GDM1 (cell line): ENCODE measurements around the gene COPS3.
"Not testable (repeated sequence)": the region's sequence is repeated elsewhere in the genome, so short reads cannot be mapped to it uniquely, and the experiment has no call there.

Source experiments
- DNase-seq: peaks from one replicate; lab custom pipeline; 2025; lab: John Stamatoyannopoulos, UW

Gene COPS3

DNA sequence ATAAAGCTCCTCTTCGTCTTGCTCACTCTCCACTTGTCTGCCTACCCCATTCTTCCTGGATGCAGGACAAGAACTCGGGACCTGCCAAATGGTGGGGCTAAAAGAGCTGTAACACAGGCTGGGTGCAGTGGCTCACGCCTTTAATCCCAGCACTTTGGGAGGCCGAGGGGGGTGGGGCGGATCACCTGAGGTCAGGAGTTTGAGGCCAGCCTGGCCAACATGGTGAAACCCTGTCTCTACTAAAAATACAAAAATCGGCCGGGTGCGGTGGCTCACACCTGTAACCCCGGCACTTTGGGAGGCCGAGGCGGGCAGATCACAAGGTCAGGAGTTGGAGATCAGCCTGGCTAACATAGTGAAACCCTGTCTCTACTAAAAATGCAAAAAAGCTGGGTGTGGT lies 20.6 kb upstream of the COPS3 start:
- not testable (repeated sequence) for DNase-seq

DNA sequence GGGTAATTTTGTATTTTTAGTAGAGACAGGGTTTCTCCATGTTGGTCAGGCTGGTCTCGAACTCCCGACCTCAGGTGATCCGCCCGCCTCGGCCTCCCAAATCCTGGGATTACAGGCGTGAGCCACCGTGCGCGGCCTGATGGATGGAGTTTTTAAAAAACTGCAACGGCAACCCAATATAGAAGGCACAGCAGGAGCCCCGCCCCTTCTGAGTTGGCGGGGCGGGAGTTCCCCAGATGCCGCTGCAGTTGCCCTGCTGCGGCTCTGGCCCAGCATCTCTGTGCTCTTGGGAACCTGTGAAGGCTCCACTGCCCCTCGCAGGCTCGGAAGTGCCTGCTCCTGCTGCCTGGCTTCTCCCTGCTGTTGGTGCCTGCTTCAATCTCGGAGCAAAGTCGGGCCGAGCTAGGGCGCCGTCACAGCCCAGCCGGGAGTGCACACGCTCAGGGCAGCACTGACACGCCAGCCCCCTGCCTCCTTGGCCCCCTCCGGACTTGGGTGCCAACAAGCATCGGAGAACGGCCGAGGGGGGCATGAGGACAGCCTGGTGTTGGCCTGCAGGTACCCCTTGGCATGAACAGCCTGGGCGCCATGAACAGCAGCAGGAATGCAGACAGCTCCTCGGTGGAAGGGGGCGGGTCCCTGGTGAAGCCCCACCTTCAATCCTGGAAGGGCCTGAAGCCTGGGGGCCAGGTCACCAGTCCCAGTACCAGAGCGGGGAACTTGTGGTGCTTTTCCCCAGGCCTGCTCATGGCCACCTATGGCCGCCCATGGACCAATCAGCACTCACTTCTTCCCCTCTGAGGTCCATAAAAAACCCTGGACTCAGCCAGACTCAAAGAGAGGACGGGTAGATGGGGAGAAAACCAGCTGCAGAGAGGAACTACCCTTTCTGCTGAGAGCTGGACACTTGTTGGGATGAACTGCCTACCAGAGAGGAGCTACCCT lies 19.9 kb upstream of the COPS3 start:
- no peak for DNase-seq

DNA sequence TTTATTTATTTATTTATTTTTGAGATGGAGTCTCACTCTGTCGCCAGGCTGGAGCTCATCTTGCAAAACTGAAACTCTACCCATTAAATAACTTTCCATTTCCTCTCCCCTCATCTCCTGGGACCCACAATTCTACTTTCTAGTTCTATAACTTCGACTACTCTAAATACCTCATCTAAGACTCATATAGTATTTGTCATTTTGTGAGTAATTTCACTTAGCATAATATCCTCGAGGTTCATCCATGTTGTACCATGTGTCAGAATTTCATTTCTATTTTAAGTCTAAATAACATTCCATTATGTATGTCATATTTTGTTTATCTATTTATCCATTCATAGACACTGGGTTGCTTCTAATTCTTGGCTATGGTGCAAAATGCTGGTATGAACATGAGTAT lies 17.1 kb upstream of the COPS3 start:
- DNase-seq = no peak

DNA sequence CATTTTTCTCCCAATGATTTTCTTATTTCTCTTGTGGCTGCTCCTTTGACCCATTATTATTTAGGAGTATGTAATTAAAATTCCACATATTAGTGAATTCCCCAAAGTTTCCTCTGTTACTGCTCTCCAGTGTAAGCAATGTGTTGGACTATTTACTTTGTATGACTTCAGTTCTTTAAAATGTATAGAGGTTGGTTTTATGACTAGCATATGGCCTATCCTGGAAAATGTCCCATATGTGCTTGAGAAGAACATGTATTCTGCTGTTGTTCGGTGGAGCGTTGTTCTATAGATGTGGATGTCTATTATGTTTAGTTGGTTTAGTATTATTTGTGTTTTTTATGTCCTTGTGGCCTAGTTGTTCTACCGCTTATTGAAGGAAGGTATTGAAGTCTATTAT lies 16.2 kb upstream of the COPS3 start:
- DNase-seq = no peak

DNA sequence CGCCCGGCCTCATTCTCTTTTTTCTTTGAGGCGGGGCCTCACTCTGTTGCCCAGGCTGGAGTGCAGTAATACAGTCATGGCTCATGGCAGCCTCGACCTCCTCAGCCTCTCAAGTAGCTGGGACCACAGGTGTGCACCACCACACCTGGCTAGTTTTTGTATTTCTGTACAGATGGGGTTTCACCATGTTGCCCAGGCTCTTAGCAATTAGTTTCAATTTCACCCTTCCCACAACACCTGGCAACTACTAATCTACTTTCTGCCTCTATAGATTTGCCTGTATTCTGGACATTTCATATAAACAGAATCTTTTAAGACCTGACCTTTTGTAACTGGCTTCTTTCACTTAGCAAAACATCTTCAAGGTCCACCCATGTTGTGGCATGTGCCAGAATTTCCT lies 14.1 kb upstream of the COPS3 start:
- no peak for DNase-seq

DNA sequence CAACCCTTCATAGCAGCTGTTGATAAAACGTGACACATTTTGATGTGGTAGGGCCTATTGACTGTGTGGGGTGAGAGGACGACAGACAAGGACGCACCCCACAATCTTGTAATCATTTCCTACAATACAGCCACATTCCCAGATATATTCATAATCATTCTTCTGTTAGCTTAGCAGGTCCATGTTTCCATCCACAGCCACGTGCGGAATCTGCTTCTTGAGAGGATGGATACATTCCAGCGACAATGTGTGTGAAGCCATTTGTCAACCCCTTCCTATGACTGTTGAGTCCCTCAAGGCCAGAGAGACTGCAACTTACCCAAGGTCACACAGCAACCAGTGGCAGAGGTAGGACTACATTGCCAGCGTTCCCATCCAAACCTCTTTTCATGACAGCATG lies 8.7 kb upstream of the COPS3 start:
- no peak for DNase-seq

DNA sequence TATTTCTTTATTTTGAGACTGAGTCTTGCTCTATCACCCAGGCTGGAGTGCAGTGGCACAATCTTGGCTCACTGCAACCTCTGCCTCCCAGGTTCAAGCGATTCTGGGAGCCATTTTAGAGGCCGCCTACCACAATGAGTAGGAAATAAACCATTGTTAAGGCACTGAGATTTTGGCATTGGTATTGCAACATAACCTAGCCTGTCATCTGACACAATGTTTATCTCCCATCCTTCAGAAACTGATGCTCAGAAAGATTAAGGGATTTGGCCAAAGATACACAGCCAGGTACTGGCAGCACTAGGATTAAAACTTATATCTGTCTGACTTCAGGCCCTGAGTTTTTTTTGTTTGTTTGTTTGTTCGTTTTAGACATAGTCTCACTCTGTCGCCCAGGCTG lies 8.0 kb upstream of the COPS3 start:
- DNase-seq = no peak

DNA sequence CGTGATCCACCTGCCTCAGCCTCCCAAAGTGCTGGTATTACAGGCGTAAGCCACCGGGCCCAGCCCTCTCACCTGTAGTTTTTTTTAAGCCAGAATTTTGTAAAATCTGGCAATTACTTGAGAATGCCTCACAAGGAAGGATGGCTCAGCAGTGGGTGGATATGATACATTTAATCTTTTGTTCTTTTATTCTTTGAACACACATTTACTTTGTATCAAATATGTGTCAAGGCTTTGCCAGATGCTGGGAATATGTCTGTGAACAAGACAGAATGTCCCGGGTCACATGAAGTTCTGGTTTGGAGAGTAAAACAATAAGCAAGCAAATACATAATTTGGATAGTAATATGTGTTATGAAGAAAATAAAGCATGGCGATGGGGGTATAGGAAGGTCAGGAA lies 4.9 kb upstream of the COPS3 start:
- DNase-seq = no peak

DNA sequence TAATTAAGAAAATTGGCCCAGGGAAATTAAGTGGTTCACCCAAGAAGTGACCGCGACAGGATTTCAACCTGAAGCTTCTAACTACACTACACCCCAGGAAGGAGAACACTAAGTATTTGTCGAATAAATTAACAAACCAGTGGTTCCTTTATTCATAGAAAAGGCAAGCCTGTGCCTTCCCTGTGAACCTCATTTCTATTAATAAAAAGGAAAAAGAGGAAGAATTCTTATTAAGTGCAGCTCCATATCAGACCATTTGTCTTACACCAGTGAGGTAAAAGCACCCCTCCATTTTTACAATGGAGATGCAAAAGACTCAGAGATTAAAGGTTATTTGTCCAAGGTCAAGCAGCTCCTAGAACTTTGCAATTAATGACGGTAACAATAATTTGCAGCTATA lies 1.7 kb downstream of the COPS3 start:
- DNase-seq = no peak

DNA sequence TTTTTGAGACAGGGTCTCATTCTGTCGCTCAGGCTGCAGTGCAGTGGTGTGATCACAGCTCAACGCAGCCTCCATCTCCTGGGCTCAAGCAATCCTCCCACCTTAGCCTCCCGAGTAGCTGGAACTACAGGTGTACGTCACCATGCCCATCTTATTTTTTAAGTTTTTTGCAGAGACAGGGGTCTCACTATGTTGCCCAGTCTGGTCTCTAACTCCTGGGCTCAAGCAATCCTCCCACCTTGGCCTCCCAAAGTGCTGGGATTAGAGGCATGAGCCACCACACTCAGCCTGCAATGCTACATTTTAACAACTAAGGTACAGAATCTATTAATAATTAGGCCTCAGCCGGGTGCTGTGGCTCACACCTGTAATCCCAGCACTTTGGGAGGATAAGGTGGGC lies 3.6 kb downstream of the COPS3 start:
- DNase-seq = not testable (repeated sequence)

DNA sequence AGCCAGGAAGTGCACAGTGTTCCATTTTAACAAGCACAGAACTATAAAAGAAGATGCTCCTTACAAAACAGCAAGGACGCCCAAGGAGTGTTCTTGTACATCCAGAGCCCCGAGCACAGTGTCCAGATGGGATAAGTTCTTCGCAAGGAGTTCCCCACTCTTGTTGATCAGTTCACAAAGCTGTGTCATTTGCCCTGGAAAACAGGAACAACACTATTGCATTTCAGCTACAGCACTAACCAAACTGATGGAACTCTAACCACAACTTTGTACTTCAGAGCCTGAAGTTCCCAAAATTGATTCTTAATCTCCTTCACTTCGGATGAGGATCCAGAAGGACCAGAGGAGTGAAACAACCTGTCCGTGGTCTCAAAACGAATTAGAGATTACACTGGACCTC lies 5.1 kb downstream of the COPS3 start:
- no peak for DNase-seq

DNA sequence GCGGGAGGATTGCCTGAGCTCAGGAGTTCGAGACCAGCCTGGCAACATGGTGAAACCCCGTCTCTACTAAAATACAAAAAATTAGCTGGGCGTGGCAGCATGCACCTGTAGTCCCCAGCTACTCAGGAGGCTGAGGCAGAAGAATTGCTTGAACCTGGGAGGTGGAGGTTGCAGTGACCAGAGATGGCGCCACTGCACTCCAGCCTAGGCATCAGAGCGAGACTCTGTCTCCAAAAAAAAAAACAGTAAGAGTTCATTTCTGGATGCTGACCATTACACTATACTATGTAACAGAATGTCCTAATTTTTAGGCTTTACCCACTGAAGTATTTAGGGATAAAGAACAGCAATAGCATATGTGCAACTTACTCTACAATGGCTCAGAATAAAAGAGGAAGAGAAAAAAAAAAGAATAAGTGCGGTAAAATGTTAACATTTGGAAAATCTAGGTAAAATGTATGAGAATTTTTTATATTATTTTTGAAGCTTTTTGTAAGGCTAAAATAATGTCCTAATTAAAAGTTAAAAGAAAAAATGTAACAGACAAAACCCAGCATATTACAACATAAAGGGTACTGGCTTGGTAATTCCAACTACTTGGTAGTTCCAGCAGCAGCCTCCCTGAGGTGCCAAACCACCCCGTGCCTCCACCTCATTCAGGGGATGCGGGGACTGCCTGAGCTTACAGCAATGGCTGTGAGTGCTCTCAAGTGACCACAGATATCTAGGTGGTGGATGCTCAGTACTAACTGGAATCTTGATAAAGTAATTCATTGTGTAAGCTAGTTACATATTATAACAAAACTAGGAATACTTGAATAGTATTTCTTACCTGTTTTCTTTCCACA lies 10.9 kb downstream of the COPS3 start:
- DNase-seq = no peak

DNA sequence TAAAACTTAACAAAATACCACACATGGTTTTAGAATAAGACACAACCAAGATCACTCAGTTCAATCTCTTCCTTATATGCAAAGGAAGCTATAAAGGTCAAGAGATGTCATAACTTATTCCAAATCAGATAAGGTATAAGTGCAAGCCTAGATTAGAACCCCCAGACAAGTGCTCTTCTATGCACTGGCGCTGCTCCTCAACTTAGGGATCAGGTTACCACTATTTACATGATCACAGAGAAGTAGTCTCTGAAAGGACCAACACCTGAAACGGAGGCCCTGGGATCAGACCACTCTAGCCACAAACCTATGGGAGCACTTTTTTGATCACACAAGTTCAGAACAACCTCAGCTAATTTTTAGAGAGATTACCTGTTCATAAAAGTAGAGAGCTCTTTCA lies 16.6 kb downstream of the COPS3 start:
- no peak for DNase-seq

DNA sequence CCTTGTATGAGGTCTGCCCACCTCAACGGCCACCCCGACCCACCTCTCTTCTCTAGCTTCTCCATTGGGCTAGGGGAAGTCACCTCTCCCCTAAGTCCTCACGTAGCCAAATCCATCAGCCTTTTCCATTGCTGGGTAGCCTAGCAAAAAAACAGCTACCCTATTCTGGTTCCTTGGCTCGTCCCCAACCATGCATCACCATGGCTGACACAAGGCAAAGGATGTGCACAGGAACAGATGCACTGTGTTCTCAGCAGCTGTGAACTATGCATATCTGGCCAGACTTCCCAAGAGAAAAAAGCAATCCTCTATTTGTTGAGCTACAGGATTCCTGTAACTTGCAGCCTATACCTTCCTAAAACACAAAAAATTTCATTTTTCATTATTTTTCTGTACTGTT lies 22.0 kb downstream of the COPS3 start:
- DNase-seq = no peak

DNA sequence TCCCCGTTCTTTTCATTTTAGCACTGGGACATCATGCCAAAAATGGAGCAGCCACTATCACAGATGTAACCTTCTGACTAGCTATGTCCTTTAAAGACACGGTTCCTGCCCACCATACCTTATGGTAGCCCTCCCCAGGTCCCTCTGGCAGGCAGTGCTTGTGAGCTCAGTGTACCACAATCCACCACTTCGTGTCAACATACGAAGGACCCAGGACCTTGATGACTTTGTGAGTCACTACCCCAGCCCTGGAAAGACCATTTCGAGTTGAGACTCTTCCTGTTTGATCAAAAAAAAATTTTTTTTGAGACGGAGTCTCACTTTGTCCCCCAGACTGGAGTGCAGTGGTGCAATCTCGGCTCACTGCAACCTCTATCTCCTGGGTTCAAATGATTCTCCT lies 23.0 kb downstream of the COPS3 start:
- DNase-seq = no peak

DNA sequence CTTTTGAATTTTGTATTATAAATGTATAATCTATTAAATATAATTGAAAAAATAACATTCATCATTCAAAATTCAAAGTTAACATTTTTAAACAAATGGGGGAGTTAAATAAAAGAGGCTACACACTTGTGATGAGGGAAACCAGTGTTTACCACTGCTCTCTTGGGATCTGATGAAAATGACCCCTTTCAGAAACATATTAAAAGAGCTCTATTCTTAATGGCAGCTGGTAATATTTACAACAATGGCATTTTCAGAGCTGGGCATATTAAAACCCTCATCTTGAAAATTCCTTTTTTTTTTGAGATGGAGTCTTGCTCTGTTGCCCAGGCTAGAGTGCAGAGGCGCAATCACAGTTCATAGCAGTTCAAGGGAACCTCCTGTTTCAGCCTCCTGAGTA lies 24.7 kb downstream of the COPS3 start:
- DNase-seq = no peak

DNA sequence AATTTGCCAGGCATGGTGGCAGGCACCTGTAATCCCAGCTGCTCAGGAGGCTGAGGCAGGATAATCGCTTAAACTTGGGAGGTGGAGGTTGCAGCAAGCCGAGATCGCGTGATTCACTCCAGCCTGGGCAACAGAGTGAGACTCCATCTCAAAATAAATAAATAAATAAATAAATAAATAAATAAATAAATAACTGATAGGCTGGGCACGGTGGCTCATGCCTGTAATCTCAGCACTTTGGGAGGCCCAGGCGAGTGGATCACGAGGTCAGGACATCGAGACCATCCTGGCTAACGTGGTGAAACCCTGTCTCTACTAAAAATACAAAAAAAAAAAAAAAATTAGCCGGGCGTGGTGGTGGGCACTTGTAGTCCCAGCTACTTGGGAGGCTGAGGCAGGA lies 25.4 kb downstream of the COPS3 start:
- not testable (repeated sequence) for DNase-seq

DNA sequence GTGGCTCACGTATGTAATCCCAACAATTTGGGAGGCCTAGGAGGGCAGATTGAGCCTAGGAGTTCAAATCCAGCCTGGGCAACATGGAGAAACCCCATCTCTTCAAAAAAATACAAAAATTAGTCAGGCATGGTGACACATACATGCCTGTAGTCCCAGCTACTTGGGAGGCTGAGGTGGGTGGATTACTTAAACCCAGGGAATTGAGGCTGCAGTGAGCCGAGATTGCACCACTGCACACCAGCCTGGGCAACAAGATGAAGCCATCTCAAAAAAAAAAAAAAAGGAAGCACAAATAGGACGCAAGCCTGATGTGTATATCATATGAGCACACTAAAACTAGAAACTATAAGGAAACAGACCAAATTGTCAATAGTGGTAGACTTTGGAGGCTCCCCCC lies 27.0 kb downstream of the COPS3 start:
- no peak for DNase-seq

DNA sequence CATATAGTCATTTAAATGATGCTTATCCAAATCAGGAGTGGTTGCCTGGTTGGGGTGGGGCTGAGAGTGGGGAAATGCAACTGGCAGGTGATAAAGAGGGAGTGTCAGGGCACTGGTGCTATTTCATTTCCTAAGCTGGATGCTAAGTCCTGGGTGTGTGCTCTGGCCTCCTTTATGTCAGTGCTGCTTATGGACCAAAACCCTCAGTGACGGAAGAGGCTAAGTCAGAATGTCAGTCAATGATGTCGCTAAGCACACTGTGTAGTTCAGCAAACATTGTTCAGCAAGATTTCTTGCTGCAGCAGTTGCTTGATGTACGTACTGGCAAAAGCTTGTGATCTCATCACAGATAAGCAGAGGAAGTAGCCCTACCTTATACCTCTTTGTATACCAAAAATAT lies 27.6 kb downstream of the COPS3 start:
- DNase-seq = no peak

DNA sequence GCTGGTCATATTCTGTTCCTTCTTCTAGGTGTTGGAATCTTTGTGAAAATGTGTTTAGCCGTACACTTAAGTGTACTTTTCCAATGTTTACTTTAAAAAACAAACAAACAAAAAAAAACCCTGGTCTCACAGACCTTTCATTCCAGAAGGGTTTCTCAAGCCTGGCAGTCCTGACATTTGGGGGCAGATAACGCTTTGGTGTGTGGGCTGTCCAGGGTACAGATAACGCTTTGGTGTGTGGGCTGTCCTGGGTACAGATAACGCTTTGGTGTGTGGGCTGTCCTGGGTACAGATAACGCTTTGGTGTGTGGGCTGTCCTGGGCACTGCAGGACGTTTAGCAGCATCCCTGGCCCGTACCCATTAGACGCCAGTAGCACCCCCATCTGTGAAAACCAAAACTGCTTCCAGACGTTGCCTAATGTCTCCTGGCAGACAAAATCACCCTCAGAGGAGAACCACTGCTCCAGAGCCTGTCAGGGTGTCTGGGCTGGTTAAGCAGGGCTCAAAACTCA lies 28.8 kb downstream of the COPS3 start:
- DNase-seq = no peak

DNA sequence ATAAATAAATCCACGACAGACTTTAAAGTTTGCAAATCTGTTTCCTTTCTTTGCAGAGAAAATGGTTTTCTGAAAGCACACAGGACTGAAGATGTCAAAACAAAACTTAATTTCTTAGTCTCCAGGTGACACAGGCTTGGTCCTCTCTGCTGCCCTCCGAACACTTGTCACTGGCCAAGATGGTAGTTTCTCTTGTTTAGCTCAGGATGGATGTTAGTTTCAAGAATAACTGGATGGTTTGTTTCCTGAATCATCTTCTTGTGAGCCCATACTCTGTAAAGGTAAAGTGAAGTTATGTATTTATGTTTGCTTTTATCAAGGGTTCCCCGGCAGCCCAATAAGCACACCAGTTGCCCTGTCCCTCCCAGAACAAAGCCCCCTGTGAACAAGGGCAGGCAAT lies 34.2 kb downstream of the COPS3 start:
- DNase-seq = no peak

DNA sequence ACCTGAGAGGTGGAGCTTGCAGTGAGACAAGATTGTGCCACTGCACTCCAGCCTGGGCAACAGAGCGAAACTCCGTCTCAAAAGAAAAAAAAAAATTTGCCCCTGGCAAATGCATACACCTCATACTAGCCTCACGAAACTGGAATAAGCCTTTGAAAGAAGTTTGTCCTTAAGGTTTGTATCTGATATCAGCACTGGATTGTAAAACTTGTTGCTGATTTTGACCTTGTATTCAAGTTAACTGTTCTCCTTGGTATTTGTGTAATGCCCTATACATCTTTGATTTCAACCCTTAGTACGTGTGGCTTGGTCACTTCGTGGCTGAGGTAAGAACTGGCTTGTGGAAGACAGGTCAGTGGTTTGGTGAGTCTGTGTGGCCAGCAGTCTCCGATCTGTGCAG lies 37.9 kb downstream of the COPS3 start:
- no peak for DNase-seq

DNA sequence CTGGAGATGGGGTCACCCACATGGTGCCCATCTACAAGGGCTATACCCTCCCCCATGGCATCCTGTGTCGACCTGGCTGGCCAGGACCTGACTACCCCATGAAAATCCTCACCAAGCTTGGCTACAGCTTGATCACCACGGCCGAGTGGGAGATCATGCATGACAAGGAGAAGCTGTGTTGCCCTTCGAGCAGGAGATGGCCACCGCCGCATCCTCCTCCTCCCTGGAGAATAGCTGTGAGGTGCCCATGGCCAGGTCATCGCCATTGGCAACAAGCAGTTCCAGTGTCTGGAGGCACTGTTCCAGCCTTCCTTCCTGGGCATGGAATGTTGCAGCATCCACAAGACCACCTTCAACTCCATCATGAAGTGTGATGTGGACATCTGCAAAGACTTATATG lies 38.8 kb downstream of the COPS3 start:
- no peak for DNase-seq
